8988T (cell line): Measurements from ENCODE around the gene ASB10.

Experiments used
- DNase-seq: peaks from one replicate; pipeline ENCODE4 v3.0.0; 2011

Gene ASB10

GRCh38 chr7:151166629-151167196 lies 20.3 kb downstream of the ASB10 start:
- DNase-seq = no peak

- DNase-seq = no peak
These were observed 25.3 kb downstream of the ASB10 start for GRCh38 chr7:151161757-151162156.

GRCh38 chr7:151157645-151158329 lies 29.3 kb downstream of the ASB10 start:
- no peak for DNase-seq

GRCh38 chr7:151152643-151153513 lies 34.2 kb downstream of the ASB10 start:
- DNase-seq = no peak

GRCh38 chr7:151150388-151150787 lies 36.7 kb downstream of the ASB10 start:
- DNase-seq = no peak

- DNase-seq = no peak
These were observed 38.5 kb downstream of the ASB10 start for GRCh38 chr7:151148319-151149259.

GRCh38 chr7:151146761-151147160 lies 40.3 kb downstream of the ASB10 start:
- no peak for DNase-seq

GRCh38 chr7:151144387-151144786 lies 42.7 kb downstream of the ASB10 start:
- no peak for DNase-seq

- DNase-seq = no peak
These were observed 43.6 kb downstream of the ASB10 start for GRCh38 chr7:151143261-151144015.

GRCh38 chr7:151142686-151143040 lies 44.4 kb downstream of the ASB10 start:
- DNase-seq = no peak

- no peak for DNase-seq
These were observed 45.0 kb downstream of the ASB10 start for GRCh38 chr7:151141855-151142685.

GRCh38 chr7:151141311-151141854 lies 45.7 kb downstream of the ASB10 start:
- DNase-seq = no peak

GRCh38 chr7:151140826-151141225 lies 46.2 kb downstream of the ASB10 start:
- no peak for DNase-seq

- no peak for DNase-seq
These were observed 47.3 kb downstream of the ASB10 start for GRCh38 chr7:151139791-151140190.

GRCh38 chr7:151139071-151139790 lies 47.8 kb downstream of the ASB10 start:
- peak; percentile 60 for DNase-seq

GRCh38 chr7:151138153-151138851 lies 48.7 kb downstream of the ASB10 start:
- peak; percentile 18 for DNase-seq

- DNase-seq = no peak
These were observed 49.3 kb downstream of the ASB10 start for GRCh38 chr7:151137791-151138152.

- peak; percentile 21 for DNase-seq
These were observed 49.9 kb downstream of the ASB10 start for GRCh38 chr7:151137076-151137675.
